Epithelial cell of proximal tubule (primary cell): ENCODE data around the gene OR51V1. TPM values are rescaled to one million over a fixed set of nuclear protein-coding genes. Genes with fewer than 3 reads are reported as not detected.

ENCODE experiments used
- DNase-seq: peaks from one replicate; pipeline ENCODE4 v3.0.0-alpha.2; 2011; ENCODE audit warnings: low read depth
- H3K4me3 ChIP-seq: 2 replicates; pipeline ENCODE4 v1.5.1; 2011; ENCODE audit warnings: low read depth, mild to moderate bottlenecking, low read length
- CTCF ChIP-seq: conservative IDR thresholded peaks from 2 replicates; pipeline ENCODE4 v1.5.1; 2012; ENCODE audit warnings: low read depth, mild to moderate bottlenecking, low read length
- total RNA-seq: library from RNA; depleted of rRNA; stranded (reverse); fragments of >200 nt; gene quantifications from 2 replicates; pipeline ENCODE4 v1.2.3, GENCODE V29; 2015

OR51V1 gene
- total RNA-seq, 1 donor from 2014 or later, result not detected

DNA sequence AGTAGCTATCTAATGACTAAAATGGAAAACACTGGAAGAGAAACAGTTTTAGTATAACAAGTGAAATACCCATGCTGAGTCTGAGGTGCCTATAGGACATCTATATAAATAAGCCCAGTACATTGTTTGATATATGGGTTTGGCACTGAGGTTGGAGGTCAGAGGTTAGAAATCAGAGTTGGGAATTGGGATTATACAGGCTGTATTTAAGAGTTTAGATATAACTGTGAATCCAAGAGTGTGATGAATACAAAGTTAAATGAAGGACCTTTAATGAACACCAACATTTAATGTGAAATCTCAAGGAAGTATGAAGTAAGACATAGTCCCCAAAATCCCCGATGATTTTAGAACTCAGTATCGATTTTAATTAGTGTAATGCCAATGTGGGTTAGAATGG lies 36.9 kb upstream of the OR51V1 start:
- no peak for TF ChIP-seq CTCF
- no peak for DNase-seq
- H3K4me3 ChIP-seq, result no peak overlapping the region

DNA sequence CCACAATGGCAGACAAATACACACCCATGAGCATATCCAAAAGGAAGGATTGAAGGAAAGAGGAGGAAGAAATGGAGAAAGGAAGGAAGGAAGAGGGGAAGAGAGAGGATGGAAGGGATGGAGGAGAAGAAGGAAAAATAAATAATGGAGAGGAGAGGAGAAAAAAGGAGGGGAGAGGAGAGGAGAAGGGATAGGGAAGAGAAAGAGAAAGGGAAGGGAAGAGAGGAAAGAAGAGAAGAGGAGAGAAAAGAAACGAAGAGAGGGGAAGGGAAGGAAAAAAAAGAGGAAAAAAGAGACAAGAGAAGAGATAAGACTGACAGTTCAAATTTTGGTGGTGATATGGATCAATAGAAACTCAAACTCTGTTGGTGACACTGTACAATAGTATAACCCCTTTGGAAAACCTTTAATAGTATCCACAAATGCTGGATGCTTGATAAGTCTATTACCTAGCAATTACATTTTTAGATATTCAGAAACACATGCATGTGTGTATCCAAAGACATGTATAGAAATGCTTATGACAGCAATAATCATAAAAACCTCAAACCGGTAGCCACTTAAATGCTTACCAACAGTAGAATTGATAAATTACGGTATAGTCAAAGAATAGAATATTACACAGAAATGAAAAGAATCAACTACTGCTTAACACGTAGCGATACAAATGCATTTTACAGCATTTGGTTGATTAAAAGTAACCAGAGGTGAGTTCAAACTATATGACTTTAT lies 35.0 kb upstream of the OR51V1 start:
- no peak for TF ChIP-seq CTCF
- no peak for DNase-seq
- no peak overlapping the region for H3K4me3 ChIP-seq

- DNase-seq, result no peak
Observed at GRCh38 chr11:5234381-5234834, 33.9 kb upstream of the OR51V1 start, which contains the start of gene HBD. Gene HBD (minus strand): TSS chr11:5234483. CDS start chr11:5234433, 50 bp downstream.

DNA sequence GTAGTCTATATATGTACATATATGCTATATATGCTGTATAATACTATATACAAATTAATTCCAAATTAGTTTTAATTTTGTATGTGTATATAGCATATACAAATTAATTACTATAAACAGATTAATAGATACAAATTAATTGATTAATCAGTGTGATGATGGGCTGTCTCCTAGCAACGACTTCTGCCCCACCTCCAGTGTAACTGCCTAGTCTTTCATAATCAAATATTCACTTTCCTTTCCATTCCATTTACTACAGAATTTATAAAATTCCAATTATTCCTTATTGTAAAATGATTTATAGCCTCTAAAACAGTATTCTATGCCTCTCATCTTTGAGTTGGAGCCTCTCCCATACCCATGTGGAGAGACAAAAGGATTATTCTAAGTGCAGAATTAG lies 32.8 kb upstream of the OR51V1 start:
- H3K4me3 ChIP-seq, result no peak overlapping the region
- TF ChIP-seq CTCF, result no peak
- no peak for DNase-seq

More at GRCh38 chr11:5234381-5234834, 33.9 kb upstream of the OR51V1 start, which contains the start of gene HBD:
- no peak for TF ChIP-seq CTCF
- no peak within 1 kb of the TSS for H3K4me3 ChIP-seq

- no peak overlapping the region for H3K4me3 ChIP-seq
- no peak for TF ChIP-seq CTCF
- DNase-seq, result no peak
Observed at GRCh38 chr11:5232821-5233220, 32.3 kb upstream of the OR51V1 start.

GRCh38 chr11:5232176-5232575 lies 31.7 kb upstream of the OR51V1 start:
- H3K4me3 ChIP-seq, result no peak overlapping the region
- DNase-seq, result no peak
- TF ChIP-seq CTCF, result no peak

DNA sequence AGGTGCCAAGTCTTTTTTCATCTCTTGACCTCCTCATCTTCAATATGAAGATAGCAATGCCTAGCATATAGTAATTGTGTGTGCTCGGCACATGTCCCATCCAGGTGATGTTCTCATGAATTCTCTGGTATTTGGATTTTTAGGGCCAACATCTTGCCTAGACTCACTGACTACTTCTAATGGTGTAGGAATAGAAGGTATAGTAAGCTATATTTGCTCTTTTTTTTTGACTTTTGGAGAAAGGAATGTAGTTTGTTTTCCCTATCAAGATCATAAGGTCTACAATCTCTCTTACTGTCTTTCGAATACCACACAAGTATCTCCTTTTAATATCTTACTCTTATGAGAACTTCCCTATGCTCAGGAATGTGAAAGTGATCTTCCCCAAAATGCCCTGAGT lies 30.6 kb upstream of the OR51V1 start:
- DNase-seq, result no peak
- H3K4me3 ChIP-seq, result no peak overlapping the region
- no peak for TF ChIP-seq CTCF
